ENCODE measurements around the gene SLC25A3. TPM values are rescaled to one million over a fixed set of nuclear protein-coding genes. Genes with fewer than 3 reads are reported as not detected.
"Not testable (repeated sequence)": the region's sequence is repeated elsewhere in the genome, so short reads cannot be mapped to it uniquely, and the experiment has no call there.

Gene SLC25A3
- total RNA-seq, 5 donors from 2014 or later (not counting 1 experiment from before 2014, with no cell fraction given) = 256 to 438 (median 269) TPM

GRCh38 chr12:98635657-98636323 is 42.3 kb downstream of the SLC25A3 start:
- Histone ChIP-seq H3K9me3 (no peaks in the 10 kb centered on the region), H3K4me3 (ENCODE audit: control insufficient read depth in 1 of 2, extremely low read depth in 1 of 2, low read length in 1 of 2) (no peak overlapping the region), H3K27ac (ENCODE audit: low read length) (no peak overlapping the region), H3K36me3 (ENCODE audit: control insufficient read depth in 2 of 2, extremely low read depth in 1 of 2, insufficient read depth in 1 of 2, low read length in 1 of 2) (peaks cover 0 to 2% of the 10 kb centered on the region in 2 donors), H3K4me1 (ENCODE audit: control insufficient read depth in 1 of 2, extremely low read depth in 1 of 2, insufficient read depth in 2 of 2, low read length in 2 of 2) (no peaks in the 10 kb centered on the region), H3K27me3 (replicated peaks in 1 of 2; ENCODE audit: control insufficient read depth in 2 of 2, extremely low read depth in 1 of 2, insufficient read depth in 2 of 2, low read length in 1 of 2) (no peaks in the 10 kb centered on the region)
- peaks cover 13% of the 10 kb centered on the region for H3K36me3 Mint-ChIP-seq
- H3K4me3 Mint-ChIP-seq = no peak overlapping the region
- no peaks in the 10 kb centered on the region for H3K27me3 Mint-ChIP-seq
- ATAC-seq (replicated peaks in 1 of 4) = no peak
- DNase-seq = no peak
- no peak overlapping the region for H3K27ac Mint-ChIP-seq
- H3K9me3 Mint-ChIP-seq = no peaks in the 10 kb centered on the region
- H3K4me1 Mint-ChIP-seq = peaks cover 3 to 7% (median 4%) of the 10 kb centered on the region in 3 donors
- POLR2A ChIA-PET = interaction anchor here (0.7 kb wide), 2 partner anchors 42 to 81 kb away, joined by 3 read pairs; partner anchors contain the start of gene SLC25A3 (in 1 of the 2)
- 92% methylated on average over 2 of the region's 4 CpGs for whole genome bisulfite sequencing (ENCODE audit: insufficient coverage)
- CTCF ChIA-PET = interaction anchor here (0.6 to 0.7 kb wide), 2 partner anchors 64 to 1659 kb away, joined by 3 read pairs; no protein-coding TSS in a partner anchor

DNA sequence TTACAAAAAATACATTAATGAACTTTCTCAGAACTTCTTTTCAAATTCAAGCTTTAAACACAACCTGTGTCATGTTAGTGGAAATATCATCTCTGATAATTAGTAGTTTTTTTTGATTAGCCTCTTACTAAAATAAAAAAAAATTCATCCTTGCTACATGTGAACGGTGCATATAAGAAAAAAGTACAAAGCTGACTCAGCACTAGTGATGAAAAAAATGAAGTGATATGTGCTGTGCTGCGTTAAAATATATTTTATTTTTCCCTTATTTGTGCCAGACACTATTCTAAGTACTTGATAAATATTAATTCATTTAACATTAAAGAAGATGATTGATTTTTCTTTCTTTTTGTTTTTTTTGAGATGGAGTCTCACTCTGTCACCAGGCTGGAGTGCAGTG is 43.6 kb downstream of the SLC25A3 start:
- H3K27ac Mint-ChIP-seq = no peak overlapping the region
- peaks cover 5 to 7% (median 6%) of the 10 kb centered on the region in 3 donors for H3K4me1 Mint-ChIP-seq
- H3K4me3 Mint-ChIP-seq = no peak overlapping the region
- no peak for ATAC-seq (replicated peaks in 1 of 4)
- CTCF ChIA-PET = interaction anchor here in 1 of 2 donors (0.6 kb wide), 1 partner anchor 221 kb away, joined by 8 read pairs; no protein-coding TSS in a partner anchor
- Histone ChIP-seq H3K4me3 (ENCODE audit: control insufficient read depth in 1 of 2, extremely low read depth in 1 of 2, low read length in 1 of 2) (no peak overlapping the region), H3K27me3 (replicated peaks in 1 of 2; ENCODE audit: control insufficient read depth in 2 of 2, extremely low read depth in 1 of 2, insufficient read depth in 2 of 2, low read length in 1 of 2) (no peaks in the 10 kb centered on the region), H3K36me3 (ENCODE audit: control insufficient read depth in 2 of 2, extremely low read depth in 1 of 2, insufficient read depth in 1 of 2, low read length in 1 of 2) (no peaks in the 10 kb centered on the region), H3K9me3 (no peaks in the 10 kb centered on the region), H3K27ac (ENCODE audit: low read length) (no peak overlapping the region), H3K4me1 (ENCODE audit: control insufficient read depth in 1 of 2, extremely low read depth in 1 of 2, insufficient read depth in 2 of 2, low read length in 2 of 2) (no peaks in the 10 kb centered on the region)
- no peak for DNase-seq
- H3K9me3 Mint-ChIP-seq = no peaks in the 10 kb centered on the region
- no CpG with 5 or more reads among the region's 2 CpGs for WGBS (ENCODE audit: insufficient coverage)
- POLR2A ChIA-PET = no interaction called here
- peaks cover 13% of the 10 kb centered on the region for H3K36me3 Mint-ChIP-seq
- no peaks in the 10 kb centered on the region for H3K27me3 Mint-ChIP-seq

GRCh38 chr12:98638009-98638408 is 44.5 kb downstream of the SLC25A3 start:
- H3K4me1 ChIP-seq (ENCODE audit: control insufficient read depth in 1 of 2, extremely low read depth in 1 of 2, insufficient read depth in 2 of 2, low read length in 2 of 2) = no peaks in the 10 kb centered on the region
- POLR2A ChIA-PET = no interaction called here
- H3K27ac Mint-ChIP-seq = no peak overlapping the region

DNA sequence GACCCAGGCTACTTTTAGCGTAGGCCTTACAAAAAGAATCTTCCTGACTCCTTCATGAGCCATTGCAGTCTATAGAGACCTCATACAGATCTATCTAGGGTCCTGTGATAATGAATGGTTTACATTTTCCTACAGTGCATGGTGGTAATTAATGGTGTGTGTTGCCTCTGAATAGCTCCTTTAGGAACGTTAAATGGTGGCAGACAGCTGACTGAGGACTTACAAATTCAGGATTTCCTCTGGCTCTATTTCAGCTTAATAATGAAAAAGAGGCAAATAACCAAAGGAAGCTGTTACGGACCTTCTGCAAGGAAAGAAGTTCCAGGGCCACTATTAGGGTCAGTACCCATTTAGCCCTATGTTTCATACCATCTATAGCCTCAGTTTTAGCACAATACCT is 46.0 kb downstream of the SLC25A3 start:
- no peak overlapping the region for H3K27ac ChIP-seq (ENCODE audit: low read length)
- no CpG with 5 or more reads among the region's 3 CpGs for WGBS (ENCODE audit: insufficient coverage)
- H3K4me1 ChIP-seq (ENCODE audit: control insufficient read depth in 1 of 2, extremely low read depth in 1 of 2, insufficient read depth in 2 of 2, low read length in 2 of 2) = peaks cover 0 to 5% of the 10 kb centered on the region in 2 experiments
- ChIA-PET POLR2A (interaction anchor here in 1 of 2 donors (0.7 to 1.4 kb wide), 2 partner anchors 18 to 46 kb away, joined by 7 to 11 read pairs; partner anchors contain the start of gene SLC25A3), CTCF (interaction anchor here (0.9 to 2.1 kb wide), 2 partner anchors 13 to 73 kb away, joined by 5 to 7 read pairs; no protein-coding TSS in a partner anchor)
- no peak for DNase-seq
- Mint-ChIP-seq H3K4me3 (no peak overlapping the region), H3K4me1 (peaks cover 15 to 19% (median 18%) of the 10 kb centered on the region in 3 donors), H3K27ac (no peak overlapping the region), H3K9me3 (no peaks in the 10 kb centered on the region), H3K36me3 (no peaks in the 10 kb centered on the region), H3K27me3 (no peaks in the 10 kb centered on the region)
- no peak overlapping the region for H3K4me3 ChIP-seq (ENCODE audit: control insufficient read depth in 1 of 2, extremely low read depth in 1 of 2, low read length in 1 of 2)
- no peak for ATAC-seq (replicated peaks in 1 of 4)
- no peaks in the 10 kb centered on the region for H3K36me3 ChIP-seq (ENCODE audit: control insufficient read depth in 2 of 2, extremely low read depth in 1 of 2, insufficient read depth in 1 of 2, low read length in 1 of 2)
- H3K9me3 ChIP-seq = no peaks in the 10 kb centered on the region
- no peaks in the 10 kb centered on the region for H3K27me3 ChIP-seq (replicated peaks in 1 of 2; ENCODE audit: control insufficient read depth in 2 of 2, extremely low read depth in 1 of 2, insufficient read depth in 2 of 2, low read length in 1 of 2)

More at GRCh38 chr12:98638009-98638408, 44.5 kb downstream of the SLC25A3 start:
- CTCF ChIA-PET = interaction anchor here (0.7 to 2.1 kb wide), 3 partner anchors 14 to 98 kb away, joined by 3 to 7 read pairs (median 3); no protein-coding TSS in a partner anchor
- ATAC-seq (replicated peaks in 1 of 4) (no peak), DNase-seq (no peak)
- no peaks in the 10 kb centered on the region for H3K36me3 ChIP-seq (ENCODE audit: control insufficient read depth in 2 of 2, extremely low read depth in 1 of 2, insufficient read depth in 1 of 2, low read length in 1 of 2)
- H3K9me3 Mint-ChIP-seq = no peaks in the 10 kb centered on the region
- no CpG with 5 or more reads among the region's 2 CpGs for WGBS (ENCODE audit: insufficient coverage)
- H3K27me3 ChIP-seq (replicated peaks in 1 of 2; ENCODE audit: control insufficient read depth in 2 of 2, extremely low read depth in 1 of 2, insufficient read depth in 2 of 2, low read length in 1 of 2) = no peaks in the 10 kb centered on the region
- no peak overlapping the region for H3K4me3 ChIP-seq (ENCODE audit: control insufficient read depth in 1 of 2, extremely low read depth in 1 of 2, low read length in 1 of 2)
- peaks cover 7 to 9% (median 8%) of the 10 kb centered on the region in 3 donors for H3K4me1 Mint-ChIP-seq
- no peak overlapping the region for H3K4me3 Mint-ChIP-seq
- no peaks in the 10 kb centered on the region for H3K9me3 ChIP-seq
- peaks cover 9% of the 10 kb centered on the region for H3K36me3 Mint-ChIP-seq
- no peaks in the 10 kb centered on the region for H3K27me3 Mint-ChIP-seq
- H3K27ac ChIP-seq (ENCODE audit: low read length) = no peak overlapping the region

- peak overlapping the region; percentile 97 to 99 (median 98) for H3K4me3 Mint-ChIP-seq
- POLR2A ChIA-PET; H3K27ac ChIP-seq (ENCODE audit: low read length); H3K9me3 Mint-ChIP-seq; H3K27me3 Mint-ChIP-seq; H3K4me3 ChIP-seq (ENCODE audit: control insufficient read depth in 1 of 2, extremely low read depth in 1 of 2, low read length in 1 of 2); H3K27ac Mint-ChIP-seq; H3K36me3 ChIP-seq (ENCODE audit: control insufficient read depth in 2 of 2, extremely low read depth in 1 of 2, insufficient read depth in 1 of 2, low read length in 1 of 2); H3K27me3 ChIP-seq (replicated peaks in 1 of 2; ENCODE audit: control insufficient read depth in 2 of 2, extremely low read depth in 1 of 2, insufficient read depth in 2 of 2, low read length in 1 of 2); ATAC-seq (replicated peaks in 1 of 4); DNase-seq; H3K9me3 ChIP-seq; H3K36me3 Mint-ChIP-seq: not testable (repeated sequence)
- H3K4me1 Mint-ChIP-seq = peaks cover 23 to 33% (median 30%) of the 10 kb centered on the region in 3 donors
- CTCF ChIA-PET = interaction anchor here in 1 of 2 donors (0.7 to 1.6 kb wide), 2 partner anchors 11 to 214 kb away, joined by 3 to 7 read pairs; no protein-coding TSS in a partner anchor
- peaks cover 11 to 15% of the 10 kb centered on the region in 2 experiments for H3K4me1 ChIP-seq (ENCODE audit: control insufficient read depth in 1 of 2, extremely low read depth in 1 of 2, insufficient read depth in 2 of 2, low read length in 2 of 2)
- no CpG with 5 or more reads among the region's 5 CpGs for WGBS (ENCODE audit: insufficient coverage)
Observed at GRCh38 chr12:98642801-98643200, 49.3 kb downstream of the SLC25A3 start.

DNA sequence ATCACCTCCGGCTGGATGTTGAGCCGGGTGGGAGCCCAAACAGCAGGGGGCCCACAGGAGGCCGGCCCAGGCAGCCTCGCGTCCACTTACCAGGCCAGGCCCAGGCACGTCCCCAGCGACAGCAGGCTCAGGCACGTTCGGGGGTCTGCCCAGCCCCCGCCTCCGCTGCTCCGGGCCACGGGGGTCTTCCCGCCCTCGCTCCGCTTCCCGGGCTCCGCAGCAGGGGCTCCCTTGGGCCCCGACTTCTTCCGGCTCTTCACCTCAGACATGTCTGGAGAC is 50.9 kb downstream of the SLC25A3 start:
- Mint-ChIP-seq H3K27me3 (no peaks in the 10 kb centered on the region), H3K4me3 (peak overlapping the region; percentile 97 to 99 (median 98)), H3K36me3 (no peaks in the 10 kb centered on the region), H3K9me3 (no peaks in the 10 kb centered on the region), H3K4me1 (peaks cover 15 to 42% (median 35%) of the 10 kb centered on the region in 3 donors), H3K27ac (peak overlapping the region; percentile 91 to 92)
- Histone ChIP-seq H3K4me3 (ENCODE audit: control insufficient read depth in 1 of 2, extremely low read depth in 1 of 2, low read length in 1 of 2) (peak overlapping the region; percentile 72 to 91), H3K27ac (ENCODE audit: low read length) (peak overlapping the region; percentile 54), H3K9me3 (no peaks in the 10 kb centered on the region), H3K4me1 (ENCODE audit: control insufficient read depth in 1 of 2, extremely low read depth in 1 of 2, insufficient read depth in 2 of 2, low read length in 2 of 2) (peaks cover 11 to 15% of the 10 kb centered on the region in 2 experiments), H3K27me3 (replicated peaks in 1 of 2; ENCODE audit: control insufficient read depth in 2 of 2, extremely low read depth in 1 of 2, insufficient read depth in 2 of 2, low read length in 1 of 2) (no peaks in the 10 kb centered on the region), H3K36me3 (ENCODE audit: control insufficient read depth in 2 of 2, extremely low read depth in 1 of 2, insufficient read depth in 1 of 2, low read length in 1 of 2) (peaks cover 0 to 5% of the 10 kb centered on the region in 2 donors)
- ATAC-seq (replicated peaks in 1 of 4) (peak; percentile 2 to 11 (median 6)), DNase-seq (peak in 1 of 35 experiments; percentile 8)
- ChIA-PET POLR2A (interaction anchor here in 1 of 2 donors (1.7 kb wide), 1 partner anchor 51 kb away, joined by 13 read pairs; the partner anchor contains the start of gene SLC25A3), CTCF (interaction anchor here (0.6 to 2.0 kb wide), 6 partner anchors 8 to 78 kb away, joined by 3 to 9 read pairs (median 5); partner anchors contain the start of gene SLC25A3 (in 1 of the 2))
- WGBS (ENCODE audit: insufficient coverage) = 0% methylated on average over 20 of the region's 20 CpGs

All from T-cell (primary cell).